Hepatocyte (in vitro differentiated cells): Measurements from ENCODE around the gene RFTN1. TPM values are rescaled to one million over a fixed set of nuclear protein-coding genes. Genes with fewer than 3 reads are reported as not detected.

Source experiments
- DNase-seq: peaks from one replicate; pipeline ENCODE4 v3.0.0-alpha.2; 2016; ENCODE audit warnings: low spot score
- H2AFZ ChIP-seq: fragments of 200-600 bp; sonication (generic); 2 replicates; pipeline ENCODE4 v1.6.0; 2016; ENCODE audit warnings: antibody characterized with exemption, mild to moderate bottlenecking
- H3K27ac ChIP-seq: fragments of 200-600 bp; sonication (generic); 2 replicates; pipeline ENCODE4 v1.5.1; 2016; ENCODE audit warnings: mild to moderate bottlenecking
- H3K27me3 ChIP-seq: fragments of 200-600 bp; sonication (generic); 2 replicates; pipeline ENCODE4 v1.6.1; 2016
- H3K36me3 ChIP-seq: fragments of 200-600 bp; sonication (generic); replicated peaks from 2 replicates; pipeline ENCODE4 v1.5.1; 2016; ENCODE audit warnings: low read depth; ENCODE audit not compliant: insufficient read depth
- H3K4me1 ChIP-seq: fragments of 200-600 bp; sonication (generic); 2 replicates; pipeline ENCODE4 v1.5.1; 2016; ENCODE audit warnings: mild to moderate bottlenecking, moderate library complexity; ENCODE audit not compliant: insufficient read depth
- H3K4me2 ChIP-seq: fragments of 200-600 bp; sonication (generic); 2 replicates; pipeline ENCODE4 v1.6.0; 2016
- H3K4me3 ChIP-seq: fragments of 200-600 bp; sonication (generic); 2 replicates; pipeline ENCODE4 v1.5.1; 2016; ENCODE audit warnings: mild to moderate bottlenecking
- H3K79me2 ChIP-seq: fragments of 200-600 bp; sonication (generic); 2 replicates; pipeline ENCODE4 v1.6.0; 2017; ENCODE audit warnings: mild to moderate bottlenecking
- H3K9me2 ChIP-seq: fragments of 200-600 bp; sonication (generic); replicated peaks from 2 replicates; pipeline ENCODE4 v1.6.0; 2017; ENCODE audit warnings: mild to moderate bottlenecking; ENCODE audit not compliant: insufficient read depth
- H3K9me3 ChIP-seq: fragments of 200-600 bp; sonication (generic); 2 replicates; pipeline ENCODE4 v1.5.1; 2016; ENCODE audit warnings: low read depth, mild to moderate bottlenecking
- H4K20me1 ChIP-seq: fragments of 200-600 bp; sonication (generic); 2 replicates; pipeline ENCODE4 v1.6.0; 2016; ENCODE audit warnings: mild to moderate bottlenecking; ENCODE audit not compliant: insufficient read depth, poor library complexity, severe bottlenecking
- EZH2 ChIP-seq: fragments of 200-600 bp; sonication (generic); IDR thresholded peaks from 2 replicates; pipeline ENCODE4 v1.6.1; 2016; ENCODE audit warnings: antibody characterized with exemption, mild to moderate bottlenecking, borderline replicate concordance
- EZH2phosphoT487 ChIP-seq: fragments of 200-600 bp; sonication (generic); IDR thresholded peaks from one replicate; pipeline ENCODE4 v1.6.1; 2018; ENCODE audit warnings: antibody characterized with exemption, mild to moderate bottlenecking, low read depth, moderate library complexity; ENCODE audit not compliant: unreplicated experiment, severe bottlenecking
- WGBS: methylation state at CpG from one replicate; pipeline ENCODE4 v1.1.6; 2016; ENCODE audit warnings: low lambda C conversion rate; ENCODE audit errors: missing lambda C conversion rate; 5-methylcytosine and 5-hydroxymethylcytosine counted together
- polyA plus RNA-seq: library from polyadenylated mRNA; unstranded; fragments of >200 nt; fragmentation: Nextera tagmentation; extraction: Ambion mirVana; gene quantifications from 2 replicates; pipeline ENCODE4 v1.2.1, GENCODE V29; 2016
- total RNA-seq: library from RNA; depleted of rRNA; stranded (reverse); fragments of >200 nt; gene quantifications from 2 replicates; pipeline ENCODE4 v1.2.3, GENCODE V29; 2014
- TF ChIP-seq, protein P1 (sequence below): fragments of 200-600 bp; sonication (generic); IDR thresholded peaks from 2 replicates; pipeline ENCODE4 v1.5.1; 2016; ENCODE audit warnings: antibody characterized with exemption, mild to moderate bottlenecking; ENCODE audit not compliant: poor library complexity

RFTN1 gene
- total and polyA plus RNA-seq, 2 experiments from 2014 or later, result 10.0 to 14.9 TPM

DNA sequence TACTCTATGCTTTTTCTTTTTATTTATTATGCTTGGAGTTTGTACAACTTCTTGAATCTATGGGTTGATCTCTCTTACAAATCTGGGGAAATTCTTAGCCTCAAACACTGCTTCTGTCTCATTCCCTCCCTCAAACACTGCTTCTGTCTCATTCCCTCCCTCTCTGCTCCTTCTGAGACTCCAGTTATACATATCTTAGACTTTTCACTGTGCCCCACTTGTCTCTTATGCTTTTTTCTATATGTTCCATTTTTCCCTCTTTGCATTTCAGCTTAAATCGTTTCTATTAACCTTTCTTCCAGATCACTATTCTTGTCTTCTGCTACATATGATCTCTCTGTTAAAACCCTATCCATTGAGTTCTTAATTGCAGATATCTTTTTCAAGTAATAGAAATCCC lies 50.4 kb downstream of the RFTN1 start:
- Histone ChIP-seq H3K4me3 (no peak overlapping the region), H3K27me3 (no peaks in the 10 kb centered on the region), H3K27ac (no peak overlapping the region), H3K4me2 (no peak overlapping the region), H3K9me2 (no peaks in the 10 kb centered on the region), H3K4me1 (no peaks in the 10 kb centered on the region), H3K9me3 (no peaks in the 10 kb centered on the region), H2AFZ (no peak overlapping the region), H3K36me3 (no peaks in the 10 kb centered on the region), H3K79me2 (no peaks in the 10 kb centered on the region), H4K20me1 (no peaks in the 10 kb centered on the region)
- DNase-seq, result no peak
- 90% methylated on average over 1 of the region's 1 CpG for WGBS
- TF ChIP-seq, protein P1, sequence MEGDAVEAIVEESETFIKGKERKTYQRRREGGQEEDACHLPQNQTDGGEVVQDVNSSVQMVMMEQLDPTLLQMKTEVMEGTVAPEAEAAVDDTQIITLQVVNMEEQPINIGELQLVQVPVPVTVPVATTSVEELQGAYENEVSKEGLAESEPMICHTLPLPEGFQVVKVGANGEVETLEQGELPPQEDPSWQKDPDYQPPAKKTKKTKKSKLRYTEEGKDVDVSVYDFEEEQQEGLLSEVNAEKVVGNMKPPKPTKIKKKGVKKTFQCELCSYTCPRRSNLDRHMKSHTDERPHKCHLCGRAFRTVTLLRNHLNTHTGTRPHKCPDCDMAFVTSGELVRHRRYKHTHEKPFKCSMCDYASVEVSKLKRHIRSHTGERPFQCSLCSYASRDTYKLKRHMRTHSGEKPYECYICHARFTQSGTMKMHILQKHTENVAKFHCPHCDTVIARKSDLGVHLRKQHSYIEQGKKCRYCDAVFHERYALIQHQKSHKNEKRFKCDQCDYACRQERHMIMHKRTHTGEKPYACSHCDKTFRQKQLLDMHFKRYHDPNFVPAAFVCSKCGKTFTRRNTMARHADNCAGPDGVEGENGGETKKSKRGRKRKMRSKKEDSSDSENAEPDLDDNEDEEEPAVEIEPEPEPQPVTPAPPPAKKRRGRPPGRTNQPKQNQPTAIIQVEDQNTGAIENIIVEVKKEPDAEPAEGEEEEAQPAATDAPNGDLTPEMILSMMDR, result no peak
- TF ChIP-seq EZH2phosphoT487 (no peak), EZH2 (no peak)

DNA sequence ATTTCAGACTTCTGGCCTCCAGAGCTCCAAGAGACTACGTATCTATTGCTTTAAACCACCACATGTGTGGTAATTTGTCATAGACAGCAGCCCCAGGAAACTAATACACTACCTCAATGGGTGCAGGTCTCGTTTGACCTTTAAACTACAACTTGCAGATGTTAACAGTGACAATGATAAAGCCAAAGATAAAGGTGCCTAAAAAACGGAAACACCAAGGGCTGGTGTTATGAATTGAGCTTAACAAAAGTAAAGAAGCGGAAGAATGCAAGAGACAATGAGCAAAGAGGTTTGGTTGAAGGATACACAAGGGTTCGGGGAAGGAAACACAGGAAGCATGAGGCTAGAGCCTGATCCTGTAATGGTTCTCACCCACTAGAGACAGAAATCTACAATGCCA lies 50.8 kb downstream of the RFTN1 start:
- no peak for DNase-seq
- Histone ChIP-seq H2AFZ (no peak overlapping the region), H3K27ac (no peak overlapping the region), H4K20me1 (no peaks in the 10 kb centered on the region), H3K4me2 (no peak overlapping the region), H3K4me1 (no peaks in the 10 kb centered on the region), H3K9me2 (no peaks in the 10 kb centered on the region), H3K79me2 (no peaks in the 10 kb centered on the region), H3K4me3 (no peak overlapping the region), H3K9me3 (no peaks in the 10 kb centered on the region), H3K36me3 (no peaks in the 10 kb centered on the region), H3K27me3 (no peaks in the 10 kb centered on the region)
- WGBS, result 71% methylated on average over 5 of the region's 5 CpGs
- TF ChIP-seq EZH2 (no peak), EZH2phosphoT487 (no peak)
- TF ChIP-seq, protein P1, result no peak

DNA sequence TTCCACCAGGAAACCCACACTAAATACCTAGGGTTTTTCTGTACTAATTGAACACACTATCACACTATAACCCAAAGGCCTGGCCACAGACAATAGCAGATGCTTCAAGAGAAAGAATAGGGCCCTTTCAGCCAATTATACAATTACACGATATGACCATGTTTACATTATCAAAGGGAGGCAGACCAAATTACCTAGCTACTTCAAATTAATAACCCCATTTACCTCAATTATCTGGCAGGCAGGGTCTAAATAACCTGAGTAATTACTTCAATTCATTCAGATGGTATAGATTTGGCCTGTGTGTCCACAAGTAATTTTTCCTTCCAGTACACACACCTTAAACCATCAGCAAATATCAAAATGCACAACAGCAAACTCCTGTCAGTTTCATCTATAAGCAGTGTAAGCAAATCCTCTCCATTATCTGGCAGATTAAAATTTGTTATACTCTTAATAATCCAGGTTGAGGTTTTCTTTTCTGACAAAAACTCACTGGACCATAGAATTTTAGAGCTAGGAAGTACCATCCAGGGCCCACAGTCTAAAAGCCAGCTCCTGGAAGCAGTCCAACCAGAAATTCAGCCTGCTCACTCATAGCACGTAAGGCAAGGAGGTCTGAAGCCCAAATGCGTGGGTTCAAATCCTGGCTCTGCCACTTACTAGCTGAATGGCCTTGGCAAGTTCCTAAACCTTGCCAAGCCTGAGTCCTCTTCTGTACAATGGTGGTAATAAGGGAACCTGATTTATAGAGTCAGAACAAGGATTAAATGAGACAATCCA lies 51.8 kb downstream of the RFTN1 start:
- 84% methylated on average over 3 of the region's 3 CpGs for WGBS
- Histone ChIP-seq H3K4me3 (no peak overlapping the region), H3K4me1 (peaks cover 6% of the 10 kb centered on the region), H4K20me1 (no peaks in the 10 kb centered on the region), H2AFZ (no peak overlapping the region), H3K27me3 (no peaks in the 10 kb centered on the region), H3K36me3 (no peaks in the 10 kb centered on the region), H3K27ac (no peak overlapping the region), H3K9me3 (no peaks in the 10 kb centered on the region), H3K4me2 (no peak overlapping the region), H3K79me2 (no peaks in the 10 kb centered on the region), H3K9me2 (no peaks in the 10 kb centered on the region)
- TF ChIP-seq EZH2 (no peak), EZH2phosphoT487 (no peak)
- TF ChIP-seq, protein P1, result no peak
- DNase-seq, result no peak
